H9 (cell line): ENCODE measurements around the gene SETD1A. TPM values are rescaled to one million over a fixed set of nuclear protein-coding genes. Genes with fewer than 3 reads are reported as not detected.
A peak's percentile ranks its signal among the peaks of the same experiment; 100 is the strongest.

ENCODE experiments used
- DNase-seq: peaks from one replicate; pipeline ENCODE4 v3.0.0-alpha.2; 2017
- H2AFZ ChIP-seq: one replicate; pipeline ENCODE4 v1.6.1; 2013; ENCODE audit warnings: mild to moderate bottlenecking, low read length, control low read depth, moderate library complexity
- H2AK5ac ChIP-seq: 2 replicates; pipeline ENCODE4 v1.6.1; 2013; ENCODE audit warnings: low read length, control low read depth, mixed read lengths; ENCODE audit not compliant: insufficient read length
- H2BK120ac ChIP-seq: one replicate; pipeline ENCODE4 v1.6.1; 2013; ENCODE audit warnings: low read depth, mild to moderate bottlenecking, low read length, control low read depth, inconsistent platforms; ENCODE audit not compliant: poor library complexity, severe bottlenecking
- H2BK12ac ChIP-seq: 2 replicates; pipeline ENCODE4 v1.6.1; 2013; ENCODE audit warnings: low read length, control low read depth, mixed read lengths, low read depth; ENCODE audit not compliant: insufficient read length
- H2BK15ac ChIP-seq: 2 replicates; pipeline ENCODE4 v1.6.1; 2013; ENCODE audit warnings: low read depth, low read length, control low read depth
- H2BK20ac ChIP-seq: one replicate; pipeline ENCODE4 v1.6.1; 2013; ENCODE audit warnings: low read depth, mild to moderate bottlenecking, low read length, control low read depth, inconsistent platforms; ENCODE audit not compliant: poor library complexity, severe bottlenecking
- H2BK5ac ChIP-seq: 2 replicates; pipeline ENCODE4 v1.6.1; 2013; ENCODE audit warnings: low read length, control low read depth, mixed read lengths; ENCODE audit not compliant: insufficient read length
- H3K14ac ChIP-seq: 2 replicates; pipeline ENCODE4 v1.6.1; 2013; ENCODE audit warnings: low read length, control low read depth; ENCODE audit not compliant: insufficient read depth
- H3K18ac ChIP-seq: 2 replicates; pipeline ENCODE4 v1.6.1; 2013; ENCODE audit warnings: low read depth, mild to moderate bottlenecking, mixed read lengths, low read length, control low read depth; ENCODE audit not compliant: insufficient read length
- H3K23ac ChIP-seq: 2 replicates; pipeline ENCODE4 v1.6.1; 2013; ENCODE audit warnings: low read length, control low read depth, mixed read lengths, low read depth; ENCODE audit not compliant: insufficient read length
- H3K23me2 ChIP-seq: 2 replicates; pipeline ENCODE4 v1.6.1; 2013; ENCODE audit warnings: low read depth, mild to moderate bottlenecking, mixed read lengths, low read length, control low read depth; ENCODE audit not compliant: insufficient read length, poor library complexity, severe bottlenecking
- H3K27ac ChIP-seq: 2 replicates; pipeline ENCODE4 v1.5.1; 2013; ENCODE audit warnings: low read length, control low read depth, mixed read lengths, low read depth; ENCODE audit not compliant: insufficient read length
- H3K27me3 ChIP-seq: 2 replicates; pipeline ENCODE4 v1.6.1; 2013; ENCODE audit warnings: low read length, control low read depth, inconsistent platforms; ENCODE audit not compliant: insufficient read depth
- H3K4ac ChIP-seq: 2 replicates; pipeline ENCODE4 v1.6.1; 2013; ENCODE audit warnings: low read depth, mild to moderate bottlenecking, control low read depth, inconsistent platforms, low read length, moderate library complexity
- H3K4me1 ChIP-seq: 2 replicates; pipeline ENCODE4 v1.6.1; 2013; ENCODE audit warnings: low read length, control low read depth, inconsistent platforms; ENCODE audit not compliant: insufficient read depth
- H3K4me2 ChIP-seq: 2 replicates; pipeline ENCODE4 v1.6.1; 2013; ENCODE audit warnings: low read length, control low read depth, mixed read lengths; ENCODE audit not compliant: insufficient read length, insufficient read depth
- H3K56ac ChIP-seq: 2 replicates; pipeline ENCODE4 v1.6.1; 2013; ENCODE audit warnings: low read depth, mild to moderate bottlenecking, mixed read lengths, low read length, control low read depth; ENCODE audit not compliant: insufficient read length
- H3K79me1 ChIP-seq: 2 replicates; pipeline ENCODE4 v1.6.1; 2013; ENCODE audit warnings: low read depth, mild to moderate bottlenecking, moderate library complexity, low read length, control low read depth, inconsistent platforms; ENCODE audit not compliant: insufficient read depth, poor library complexity, severe bottlenecking
- H3K79me2 ChIP-seq: 2 replicates; pipeline ENCODE4 v1.6.1; 2013; ENCODE audit warnings: low read length, control low read depth, inconsistent platforms; ENCODE audit not compliant: insufficient read depth
- H3K9ac ChIP-seq: 2 replicates; pipeline ENCODE4 v1.6.1; 2013; ENCODE audit warnings: low read length, control low read depth, mixed read lengths; ENCODE audit not compliant: insufficient read length; ENCODE audit errors: extremely low read depth
- H3K9me3 ChIP-seq: one replicate; pipeline ENCODE4 v1.6.1; 2013; ENCODE audit warnings: low read depth, low read length, inconsistent platforms; ENCODE audit not compliant: control insufficient read depth
- H3T11ph ChIP-seq: one replicate; pipeline ENCODE4 v1.6.1; 2013; ENCODE audit warnings: mild to moderate bottlenecking, low read length, control low read depth, inconsistent platforms
- H4K20me1 ChIP-seq: one replicate; pipeline ENCODE4 v1.6.1; 2013; ENCODE audit not compliant: control insufficient read depth, insufficient read length, insufficient read depth
- H4K5ac ChIP-seq: 2 replicates; pipeline ENCODE4 v1.6.1; 2013; ENCODE audit warnings: low read depth, mild to moderate bottlenecking, mixed read lengths, low read length, control low read depth; ENCODE audit not compliant: insufficient read length
- H4K8ac ChIP-seq: replicated peaks from 2 replicates; pipeline ENCODE4 v1.6.1; 2013; ENCODE audit warnings: low read length, control low read depth, mixed read lengths, low read depth; ENCODE audit not compliant: insufficient read length
- H4K91ac ChIP-seq: 2 replicates; pipeline ENCODE4 v1.6.1; 2013; ENCODE audit warnings: low read depth, mild to moderate bottlenecking, moderate library complexity, mixed read lengths, low read length, control low read depth; ENCODE audit not compliant: insufficient read length
- H3K27ac Mint-ChIP-seq, 3 experiments: 2 replicates in 2 of 3; 3 replicates in 1 of 3; pipeline ENCODE4 v1.8.0; 2020 to 2021; ENCODE audit warnings: mixed read lengths in 3 of 3, mild to moderate bottlenecking in 1 of 3, moderate library complexity in 1 of 3
- H3K27me3 Mint-ChIP-seq: 2 replicates; pipeline ENCODE4 v1.8.0; 2021; ENCODE audit warnings: low read depth, mild to moderate bottlenecking, moderate library complexity, mixed read lengths
- H3K36me3 Mint-ChIP-seq, 3 experiments: 2 replicates in 2 of 3; 3 replicates in 1 of 3; pipeline ENCODE4 v1.8.0; 2020 to 2021; ENCODE audit warnings: low read depth in 3 of 3, mixed read lengths in 3 of 3; ENCODE audit not compliant: insufficient read depth in 1 of 3
- H3K4me1 Mint-ChIP-seq, 2 experiments: 2 replicates each; pipeline ENCODE4 v1.8.0; 2020; ENCODE audit warnings: mixed read lengths in 2 of 2
- H3K4me3 Mint-ChIP-seq, 2 experiments: 2 replicates in 1 of 2; 3 replicates in 1 of 2; pipeline ENCODE4 v1.8.0; 2020 to 2021; ENCODE audit warnings: mild to moderate bottlenecking in 2 of 2, mixed read lengths in 2 of 2, moderate library complexity in 1 of 2
- H3K9me3 Mint-ChIP-seq, 2 experiments: 2 replicates in 1 of 2; 3 replicates in 1 of 2; pipeline ENCODE4 v1.8.0; 2020; ENCODE audit warnings: mild to moderate bottlenecking in 2 of 2, mixed read lengths in 2 of 2, moderate library complexity in 1 of 2
- WGBS: extraction: QIAGEN DNeasy Blood & Tissue Kit; methylation state at CpG from one replicate; pipeline ENCODE4 v1.1.7; 2013; ENCODE audit warnings: missing lambda C conversion rate, low lambda C conversion rate, mixed read lengths; ENCODE audit not compliant: insufficient read length; ENCODE audit errors: extremely low coverage; 5-methylcytosine and 5-hydroxymethylcytosine counted together
- total RNA-seq: library from RNA; stranded (reverse); gene quantifications from 2 replicates; pipeline ENCODE4 v1.2.1, GENCODE V29; 2021
- TF ChIP-seq, protein P1 (sequence below): fragments of 200-600 bp; sonication (generic); conservative IDR thresholded peaks from 3 replicates; pipeline ENCODE4 v1.8.0; 2021; ENCODE audit warnings: antibody characterized with exemption, mild to moderate bottlenecking

SETD1A gene
- total RNA-seq, 1 experiment from 2014 or later, result 36.9 TPM

DNA sequence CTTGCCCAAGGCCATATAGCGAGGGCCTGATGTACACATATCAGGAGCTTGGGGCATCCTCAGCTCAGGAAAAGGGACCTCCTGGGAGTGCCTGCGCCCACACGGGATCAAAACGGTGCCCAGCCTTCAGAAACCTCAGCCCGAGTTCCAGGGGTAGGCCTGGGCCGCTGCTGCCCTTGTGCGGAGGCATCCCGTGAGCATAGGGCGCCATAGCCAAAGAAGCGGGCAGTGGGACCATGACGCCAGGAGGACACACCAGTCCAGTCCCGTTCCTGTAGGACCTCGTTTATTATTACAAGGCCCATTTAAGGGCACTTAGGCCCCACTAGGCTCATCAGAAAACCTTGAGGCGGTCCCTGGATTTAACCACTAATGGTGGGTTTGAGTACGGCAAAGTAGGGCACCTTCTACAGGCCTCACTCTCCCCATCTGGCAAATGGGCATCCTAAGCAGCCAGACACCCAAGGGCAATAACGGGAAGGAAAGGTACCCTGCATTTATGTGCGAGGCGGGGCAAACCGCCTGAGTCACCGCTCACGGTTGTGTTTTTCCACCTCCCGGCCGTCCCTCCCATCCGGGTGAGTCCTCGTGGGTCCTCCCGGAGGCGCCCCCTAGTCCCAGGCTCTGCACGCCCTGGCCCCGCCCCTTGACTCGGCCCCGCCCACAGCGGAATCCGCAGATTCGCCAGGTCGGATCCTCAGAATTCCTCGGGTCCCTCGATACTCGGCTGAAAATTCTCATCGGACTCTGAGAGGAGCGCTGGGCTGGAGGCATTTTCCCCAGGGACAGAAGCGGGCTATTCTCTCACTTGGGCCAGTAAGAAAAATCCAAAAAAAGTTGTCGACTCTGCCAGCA lies 726 bp upstream of the SETD1A start:
- TF ChIP-seq, protein P1, sequence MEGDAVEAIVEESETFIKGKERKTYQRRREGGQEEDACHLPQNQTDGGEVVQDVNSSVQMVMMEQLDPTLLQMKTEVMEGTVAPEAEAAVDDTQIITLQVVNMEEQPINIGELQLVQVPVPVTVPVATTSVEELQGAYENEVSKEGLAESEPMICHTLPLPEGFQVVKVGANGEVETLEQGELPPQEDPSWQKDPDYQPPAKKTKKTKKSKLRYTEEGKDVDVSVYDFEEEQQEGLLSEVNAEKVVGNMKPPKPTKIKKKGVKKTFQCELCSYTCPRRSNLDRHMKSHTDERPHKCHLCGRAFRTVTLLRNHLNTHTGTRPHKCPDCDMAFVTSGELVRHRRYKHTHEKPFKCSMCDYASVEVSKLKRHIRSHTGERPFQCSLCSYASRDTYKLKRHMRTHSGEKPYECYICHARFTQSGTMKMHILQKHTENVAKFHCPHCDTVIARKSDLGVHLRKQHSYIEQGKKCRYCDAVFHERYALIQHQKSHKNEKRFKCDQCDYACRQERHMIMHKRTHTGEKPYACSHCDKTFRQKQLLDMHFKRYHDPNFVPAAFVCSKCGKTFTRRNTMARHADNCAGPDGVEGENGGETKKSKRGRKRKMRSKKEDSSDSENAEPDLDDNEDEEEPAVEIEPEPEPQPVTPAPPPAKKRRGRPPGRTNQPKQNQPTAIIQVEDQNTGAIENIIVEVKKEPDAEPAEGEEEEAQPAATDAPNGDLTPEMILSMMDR, result peak; percentile 40; the same call in 2 of the 3 replicates
- peak; percentile 83 for DNase-seq
- H3K23me2 ChIP-seq, result no peaks in the 10 kb centered on the region

More for the DNA sequence above, 726 bp upstream of the SETD1A start:
- no peak overlapping the region for H2BK5ac ChIP-seq
- no peak overlapping the region for H3K23ac ChIP-seq
- H4K8ac ChIP-seq, result no peak overlapping the region
- H2BK20ac ChIP-seq, result no peak overlapping the region
- H3K79me2 ChIP-seq, result no peaks in the 10 kb centered on the region; the same call in 1 of the 2 replicates
- Mint-ChIP-seq H3K27me3 (peaks cover 4% of the 10 kb centered on the region; the same call in 1 of the 2 replicates), H3K4me1 (peaks cover 6 to 15% of the 10 kb centered on the region in 2 experiments), H3K4me3 (peak overlapping the region; percentile 91 to 96), H3K27ac (peak overlapping the region; percentile 99 to 100 (median 100)), H3K9me3 (no peaks in the 10 kb centered on the region), H3K36me3 (peaks cover 24 to 34% (median 30%) of the 10 kb centered on the region in 3 experiments; a peak in 6 of 7 replicates)
- no peaks in the 10 kb centered on the region for H3K4me1 ChIP-seq
- H3K9me3 ChIP-seq, result no peaks in the 10 kb centered on the region
- no peaks in the 10 kb centered on the region for H3K27me3 ChIP-seq
- no peak overlapping the region for H4K91ac ChIP-seq
- WGBS, result no CpG with 5 or more reads among the region's 42 CpGs
- peak overlapping the region; percentile 71 for H3K9ac ChIP-seq
- no peak overlapping the region for H3K56ac ChIP-seq
- H3K4me2 ChIP-seq, result peak overlapping the region; percentile 54
- H3K4ac ChIP-seq, result no peak overlapping the region
- H3K18ac ChIP-seq, result peak overlapping the region; percentile 70
- H3K27ac ChIP-seq, result peak overlapping the region; percentile 30
- H4K5ac ChIP-seq, result no peak overlapping the region
- no peak overlapping the region for H3T11ph ChIP-seq
- H2AK5ac ChIP-seq, result no peak overlapping the region
- H2BK15ac ChIP-seq, result no peak overlapping the region
- no peaks in the 10 kb centered on the region for H4K20me1 ChIP-seq
- peak overlapping the region; percentile 49 for H2AFZ ChIP-seq
- H2BK120ac ChIP-seq, result no peak overlapping the region
- H3K14ac ChIP-seq, result peak overlapping the region; percentile 42; the same call in 1 of the 2 replicates
- H2BK12ac ChIP-seq, result peak overlapping the region; percentile 27
- H3K79me1 ChIP-seq, result peaks cover 4% of the 10 kb centered on the region
